ENCODE data around the gene FOLH1. TPM values are rescaled to one million over a fixed set of nuclear protein-coding genes. Genes with fewer than 3 reads are reported as not detected.
"Not testable (repeated sequence)": the region's sequence is repeated elsewhere in the genome, so short reads cannot be mapped to it uniquely, and the experiment has no call there.

FOLH1 gene
- polyA plus RNA-seq, 6 donors from 2014 or later, result not detected

GRCh38 chr11:49151211-49151610 lies 57.2 kb downstream of the FOLH1 start:
- DNase-seq, result no peak
- H3K9me3 Mint-ChIP-seq, result no peaks in the 10 kb centered on the region
- no peaks in the 10 kb centered on the region for H3K4me1 Mint-ChIP-seq
- H3K27me3 Mint-ChIP-seq, result no peaks in the 10 kb centered on the region
- no peak overlapping the region for H3K4me3 Mint-ChIP-seq
- no peak overlapping the region for H3K27ac Mint-ChIP-seq
- H3K36me3 Mint-ChIP-seq, result no peaks in the 10 kb centered on the region
- ATAC-seq (ENCODE audit: low read depth in 2 of 2), result no peak

GRCh38 chr11:49102356-49102755 lies 106.0 kb downstream of the FOLH1 start:
- not testable (repeated sequence) for DNase-seq; H3K4me1 Mint-ChIP-seq; H3K36me3 Mint-ChIP-seq; ATAC-seq (ENCODE audit: low read depth in 2 of 2); H3K4me3 Mint-ChIP-seq; H3K9me3 Mint-ChIP-seq; H3K27me3 Mint-ChIP-seq; H3K27ac Mint-ChIP-seq

Other genes starting within 250 kb of the FOLH1 start
- not detected for gene TRIM51G, start 224.7 kb downstream of the FOLH1 start, polyA plus RNA-seq (ENCODE audit: low read depth in 6 of 6)
- gene TRIM49B, start 179.8 kb downstream of the FOLH1 start, polyA plus RNA-seq (ENCODE audit: low read depth in 6 of 6), result not detected
- not detected for gene TRIM64C, start 149.5 kb downstream of the FOLH1 start, polyA plus RNA-seq (ENCODE audit: low read depth in 6 of 6)